ACHN (cell line): ENCODE data around the gene GRIA4.

Experiments
- DNase-seq: peaks from one replicate; pipeline ENCODE4 v3.0.0-alpha.2; 2015
- in situ Hi-C: cut with HindIII; loops from 2 replicates; pipeline ENCODE4 v1.10.0; 2017; ENCODE audit warnings: low sequenced_read_pairs, low pct_ligation_motif_present, low pct_unique_long_range_greater_than_20kb

The GRIA4 gene

DNA sequence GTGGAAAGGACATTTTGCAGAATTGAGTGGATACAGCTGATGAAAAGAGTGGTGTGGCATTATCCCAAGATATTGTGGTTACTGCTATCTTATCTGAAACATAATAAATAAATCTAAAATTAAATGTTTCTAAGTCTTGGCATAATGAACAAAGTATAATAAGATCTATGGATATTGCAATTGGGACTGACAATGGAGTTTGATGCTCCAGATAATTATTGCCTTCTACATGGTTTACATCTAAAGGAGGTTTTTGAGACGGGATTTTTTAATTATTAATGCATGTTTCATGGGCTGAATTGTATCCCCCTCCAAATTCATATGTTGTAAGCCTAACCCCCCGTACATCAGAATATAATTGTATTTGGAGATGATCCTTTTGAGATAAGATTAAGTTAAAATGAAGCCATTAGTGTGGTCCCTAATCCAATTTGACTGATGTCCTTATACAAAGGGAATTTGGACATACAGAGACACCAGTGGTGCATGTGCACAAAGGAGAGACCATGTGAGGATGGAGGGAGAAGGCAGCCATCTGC lies 213.7 kb downstream of the GRIA4 start:
- DNase-seq, result no peak
- in situ Hi-C loops, result no loop called here

GRCh38 chr11:105824457-105825013 lies 214.7 kb downstream of the GRIA4 start:
- in situ Hi-C loops, result no loop called here
- DNase-seq, result no peak

DNA sequence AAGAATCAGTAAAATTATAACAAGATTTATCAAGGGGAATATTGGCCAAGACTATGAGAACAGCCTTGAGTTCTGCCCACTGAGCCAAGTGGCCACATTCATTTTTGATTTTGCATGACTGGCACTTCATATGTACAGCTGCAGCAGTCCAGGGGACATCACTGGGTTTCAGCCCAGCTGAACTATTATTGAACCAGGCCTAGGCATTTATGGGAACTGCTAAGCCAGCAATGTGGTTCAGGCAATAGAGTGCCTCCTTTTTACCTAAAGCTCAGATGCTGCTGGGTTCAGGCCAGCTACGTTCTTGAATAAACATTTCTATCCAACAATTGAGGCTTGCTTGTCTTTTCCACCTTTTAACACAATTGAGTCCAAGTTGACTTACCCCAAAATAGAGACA lies 215.3 kb downstream of the GRIA4 start:
- DNase-seq, result no peak
- in situ Hi-C loops, result no loop called here

GRCh38 chr11:105827906-105828305 lies 218.0 kb downstream of the GRIA4 start:
- in situ Hi-C loops, result no loop called here
- DNase-seq, result no peak

DNA sequence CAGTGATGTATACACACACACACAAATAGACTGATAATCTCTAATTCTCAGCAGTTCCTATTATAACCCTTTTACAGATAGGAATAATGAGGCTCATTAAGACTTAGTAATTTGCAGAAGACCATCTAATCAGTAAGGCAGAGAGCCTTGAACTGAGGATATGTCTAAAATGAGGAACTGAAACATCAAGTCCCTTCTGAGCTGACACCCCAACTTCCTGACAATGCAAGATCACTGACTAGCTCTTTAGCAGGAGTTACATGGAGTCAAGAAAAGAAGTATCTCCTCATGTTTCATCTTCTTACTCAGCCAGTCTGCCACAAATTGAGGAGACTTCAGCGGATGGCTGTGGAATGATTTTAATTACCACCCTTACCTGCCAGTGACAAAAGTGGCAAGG lies 219.2 kb downstream of the GRIA4 start:
- in situ Hi-C loops, result no loop called here
- DNase-seq, result no peak

DNA sequence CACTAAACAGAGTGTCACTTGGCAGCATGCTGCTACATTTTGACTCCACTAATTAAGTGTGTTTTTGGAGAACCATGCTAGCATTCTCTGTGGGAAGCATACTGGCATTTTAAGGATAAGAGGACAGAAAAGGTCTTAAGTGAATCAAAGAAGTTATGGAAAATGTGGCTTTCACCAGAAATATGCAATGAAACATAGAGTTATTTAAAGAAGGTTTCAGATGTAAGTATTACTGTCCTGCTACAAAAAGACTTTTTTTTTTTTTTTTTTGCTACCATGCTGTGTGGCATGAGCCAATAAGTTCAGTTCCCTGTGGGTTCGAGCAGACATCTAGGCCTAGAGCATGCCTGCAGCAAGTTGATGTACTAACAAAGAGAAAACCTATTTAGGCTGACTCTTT lies 224.6 kb downstream of the GRIA4 start:
- in situ Hi-C loops, result no loop called here
- DNase-seq, result no peak

GRCh38 chr11:105838668-105839384 lies 229.0 kb downstream of the GRIA4 start:
- in situ Hi-C loops, result no loop called here
- DNase-seq, result peak; percentile 60

- in situ Hi-C loops, result no loop called here
- no peak for DNase-seq
Measured at GRCh38 chr11:105840391-105840790, 230.5 kb downstream of the GRIA4 start.

DNA sequence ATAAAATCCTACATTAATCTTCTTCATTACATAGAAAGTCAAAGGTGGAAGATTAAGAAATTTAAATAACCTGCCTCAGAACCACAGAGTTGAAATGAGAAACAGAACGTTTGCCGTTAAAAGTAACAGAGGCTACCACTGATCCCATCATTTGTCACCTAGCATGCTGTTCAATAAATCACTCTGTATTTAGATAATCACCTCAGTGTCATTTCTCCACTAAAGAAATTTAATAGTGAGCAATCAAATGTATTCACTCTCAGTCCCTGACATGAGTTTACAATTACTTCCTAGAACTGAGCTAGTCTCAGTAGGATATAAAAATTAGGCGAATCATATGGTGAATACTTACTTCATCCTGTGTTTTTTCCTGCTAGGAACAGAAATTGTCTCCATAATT lies 242.5 kb downstream of the GRIA4 start:
- in situ Hi-C loops, result no loop called here
- no peak for DNase-seq

DNA sequence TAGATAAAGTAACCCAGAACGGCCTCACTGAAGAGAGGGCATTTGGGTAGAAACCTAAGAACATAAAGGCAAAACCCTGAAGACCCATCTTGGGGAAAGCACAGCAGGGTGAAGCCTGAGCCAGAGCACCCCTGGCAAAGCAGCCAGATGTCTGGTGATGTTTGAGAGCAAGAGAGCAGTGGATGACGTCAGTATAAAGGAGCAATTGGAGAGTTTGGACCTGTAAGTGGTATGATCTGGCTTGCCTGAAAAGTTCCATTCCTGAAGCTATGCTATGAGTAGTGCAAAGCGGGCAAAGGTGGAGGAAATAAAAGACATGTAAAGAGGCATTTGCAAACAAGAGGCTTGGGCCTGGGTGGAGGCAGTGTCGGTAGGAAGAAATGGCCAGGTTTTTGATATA lies 244.4 kb downstream of the GRIA4 start:
- in situ Hi-C loops, result no loop called here
- DNase-seq, result no peak

DNA sequence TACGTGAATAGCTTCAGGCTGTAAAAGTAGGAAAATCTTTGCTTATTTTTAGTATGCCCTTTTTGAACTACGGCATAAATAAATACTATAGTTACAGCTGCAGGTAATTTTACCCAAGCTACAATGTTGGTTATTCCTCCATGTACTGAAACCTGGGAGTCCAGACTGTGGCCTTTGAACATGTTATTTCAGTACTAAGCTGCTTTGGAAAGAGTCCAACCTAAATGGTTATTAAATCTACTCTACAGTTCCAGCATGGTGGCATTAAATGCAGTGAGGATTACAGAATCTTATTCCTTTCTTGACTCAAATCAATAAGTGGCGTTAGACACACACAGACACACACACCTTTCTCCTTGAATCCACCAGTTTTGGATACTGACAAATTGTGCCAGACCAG lies 247.1 kb downstream of the GRIA4 start:
- in situ Hi-C loops, result no loop called here
- no peak for DNase-seq

DNA sequence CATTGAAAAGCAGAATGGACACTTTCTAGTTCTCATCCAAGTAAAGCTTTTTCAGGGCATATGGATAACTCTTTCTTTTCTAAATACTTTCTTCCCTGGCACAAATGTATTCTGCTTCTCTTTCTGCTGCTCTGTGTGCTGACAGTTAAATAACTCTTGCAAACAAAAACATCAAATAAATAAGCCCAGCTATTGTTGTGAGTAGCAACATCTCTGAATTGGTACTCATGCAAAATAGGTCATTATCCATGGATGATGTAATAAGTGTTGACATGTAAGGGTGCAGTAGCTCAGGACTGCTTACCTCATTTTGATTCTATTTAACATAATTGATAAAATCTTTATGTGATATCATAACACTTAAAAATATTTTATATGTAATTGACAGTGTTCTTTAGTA lies 247.9 kb downstream of the GRIA4 start:
- no peak for DNase-seq
- in situ Hi-C loops, result no loop called here

DNA sequence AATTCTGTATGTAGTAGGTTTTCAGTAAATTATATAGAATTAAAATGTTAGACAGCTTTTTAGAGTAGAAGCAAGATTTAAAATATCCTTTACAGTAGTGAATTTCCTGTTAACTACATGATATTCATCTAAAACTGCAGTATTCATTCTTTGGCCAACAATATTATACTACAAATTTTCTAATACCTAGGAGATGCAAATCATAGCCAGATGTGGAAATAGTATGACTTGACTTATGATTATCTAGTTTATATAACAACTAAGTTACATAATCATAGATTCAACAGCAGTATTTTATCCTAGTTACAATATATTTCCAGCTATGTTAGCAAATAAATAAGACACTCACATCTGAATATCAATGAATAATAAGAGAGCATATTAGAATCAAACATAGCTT lies 249.0 kb downstream of the GRIA4 start:
- no peak for DNase-seq
- in situ Hi-C loops, result no loop called here

GRCh38 chr11:105860105-105860504 lies 250.2 kb downstream of the GRIA4 start:
- no peak for DNase-seq
- in situ Hi-C loops, result no loop called here

DNA sequence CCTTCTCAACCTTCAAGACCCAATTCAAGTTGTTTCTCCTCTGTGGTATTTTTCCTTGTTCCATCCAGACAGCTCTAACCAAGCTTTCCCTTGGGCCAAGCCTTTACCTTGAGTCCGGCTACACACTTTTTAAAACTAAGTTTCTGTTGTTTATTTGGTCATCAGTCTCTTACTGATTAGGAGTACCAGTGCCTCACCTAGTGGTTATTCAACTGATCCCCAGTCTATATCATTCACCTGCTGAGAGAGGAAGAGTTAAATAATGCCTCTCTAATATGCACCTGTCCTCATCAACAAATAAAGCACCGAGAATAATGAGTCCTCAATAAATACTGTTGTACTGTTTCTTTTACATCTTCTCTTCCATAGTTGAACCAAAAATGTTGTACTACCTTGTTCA lies 251.4 kb downstream of the GRIA4 start:
- peak; percentile 11 for DNase-seq
- in situ Hi-C loops, result no loop called here

DNA sequence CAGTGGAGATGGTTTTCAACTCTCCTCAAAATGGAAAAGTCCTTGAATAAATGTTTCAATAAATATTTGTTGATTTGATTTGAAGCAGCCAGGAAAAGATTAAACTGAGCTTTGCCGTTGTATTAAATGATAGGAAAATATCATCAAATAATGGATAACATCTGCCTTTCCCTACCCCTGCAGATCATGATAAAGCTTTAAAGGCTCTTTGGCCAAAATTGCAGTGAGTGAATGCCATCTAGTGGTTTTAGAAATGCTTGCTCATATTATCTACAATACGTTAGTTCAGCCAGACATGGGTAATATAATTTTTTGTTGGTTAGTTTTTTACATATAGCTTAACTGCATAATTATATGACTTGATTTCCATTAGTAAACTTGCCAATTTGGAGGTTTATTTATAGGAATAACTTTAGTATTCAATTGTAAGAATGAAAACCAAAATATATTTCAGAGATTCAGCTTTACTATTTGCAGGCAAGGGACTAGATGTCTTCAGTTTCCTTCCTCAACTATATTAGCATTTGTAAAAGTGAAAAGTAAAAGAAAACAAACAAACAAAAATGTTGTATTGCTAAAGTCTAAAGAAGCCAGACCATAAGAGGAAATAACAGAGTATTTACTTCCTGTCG lies 253.0 kb downstream of the GRIA4 start:
- peak; percentile 64 for DNase-seq
- in situ Hi-C loops, result no loop called here

DNA sequence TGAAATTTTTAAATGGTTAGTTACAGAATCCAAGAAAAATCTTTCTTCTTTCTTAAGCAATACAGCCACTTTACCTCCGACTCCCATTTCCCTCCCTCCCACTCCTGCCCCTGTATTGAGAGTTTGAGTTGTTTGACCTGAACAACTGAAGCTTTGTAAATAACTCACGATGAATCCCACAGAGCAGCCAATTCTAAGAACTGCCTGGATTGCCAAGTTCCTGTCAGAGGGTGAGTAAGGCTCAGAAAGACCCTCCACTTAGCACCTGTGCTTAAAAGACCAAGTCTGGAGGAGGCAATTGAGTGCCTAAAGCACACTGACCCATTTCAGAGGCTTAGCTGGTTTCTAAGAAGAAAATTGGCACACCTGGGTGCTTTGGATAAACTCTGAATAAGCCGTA lies 253.7 kb downstream of the GRIA4 start:
- in situ Hi-C loops, result no loop called here
- no peak for DNase-seq

DNA sequence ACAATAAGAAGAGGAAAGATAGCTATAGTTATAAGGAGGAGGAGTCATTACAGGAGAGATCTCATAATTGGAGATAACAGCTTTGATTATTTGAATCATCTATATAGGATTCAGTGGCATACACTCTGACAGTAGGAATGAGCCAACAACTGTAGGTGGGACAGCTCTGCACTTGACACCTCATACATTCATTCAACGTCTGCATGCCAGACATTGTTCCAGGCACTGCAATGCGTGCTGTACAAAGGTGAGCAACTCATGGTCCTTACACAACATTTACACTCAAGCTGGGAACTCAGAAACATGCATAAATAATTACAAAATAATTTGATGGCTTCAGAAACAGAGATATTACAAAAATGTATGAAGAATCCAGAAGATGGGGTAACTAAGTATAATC lies 257.9 kb downstream of the GRIA4 start:
- in situ Hi-C loops, result no loop called here
- no peak for DNase-seq

DNA sequence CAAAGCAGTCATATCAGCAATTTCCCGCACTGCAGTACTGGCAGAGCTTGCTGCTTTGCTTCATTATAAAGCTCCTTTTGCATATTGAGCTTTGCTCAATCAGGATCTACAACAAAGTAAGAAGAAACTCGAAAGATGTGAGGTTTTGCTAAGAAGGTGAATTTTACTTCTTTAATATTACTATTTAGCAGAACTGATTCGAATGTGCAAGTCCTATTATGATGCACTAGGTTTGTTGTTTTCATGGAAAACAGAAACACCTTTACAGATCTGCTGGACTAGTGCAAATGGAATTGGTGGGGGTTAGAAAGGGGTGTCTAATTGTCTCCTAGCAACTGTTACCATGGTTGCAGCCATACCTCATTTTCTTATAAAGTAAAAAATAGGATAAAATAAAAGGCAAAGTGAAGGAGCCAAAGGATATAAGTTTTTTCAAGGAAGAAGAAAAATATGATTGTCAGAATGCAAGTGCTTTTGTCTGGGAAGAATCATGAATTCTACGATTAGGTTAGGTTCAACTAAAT lies 259.0 kb downstream of the GRIA4 start:
- in situ Hi-C loops, result no loop called here
- no peak for DNase-seq
